Inflammatory macrophage (primary cell): Measurements from ENCODE around the gene MKRN1.
"Not testable (repeated sequence)": the region's sequence is repeated elsewhere in the genome, so short reads cannot be mapped to it uniquely, and the experiment has no call there.

Source experiments
- DNase-seq, 2 donors: peaks; one replicate each; pipeline ENCODE4 v3.0.0-alpha.2; 2020 to 2022

The MKRN1 gene

GRCh38 chr7:140484951-140485499 is 5.7 kb upstream of the MKRN1 start:
- no peak for DNase-seq

GRCh38 chr7:140484479-140484878 is 5.2 kb upstream of the MKRN1 start:
- DNase-seq = no peak

GRCh38 chr7:140479739-140480084 is 407 bp upstream of the MKRN1 start:
- DNase-seq = no peak

GRCh38 chr7:140478246-140479061 is 851 bp downstream of the MKRN1 start:
- peak; percentile 65 to 72 for DNase-seq

GRCh38 chr7:140476698-140477261 is 2.5 kb downstream of the MKRN1 start:
- DNase-seq = no peak

- peak; percentile 37 to 40 for DNase-seq
Measured at GRCh38 chr7:140475747-140476333, 3.5 kb downstream of the MKRN1 start.

- no peak for DNase-seq
Measured at GRCh38 chr7:140463111-140463510, 16.2 kb downstream of the MKRN1 start.

GRCh38 chr7:140458916-140459315 is 20.4 kb downstream of the MKRN1 start:
- no peak for DNase-seq

- DNase-seq = no peak
Measured at GRCh38 chr7:140458201-140458600, 21.1 kb downstream of the MKRN1 start.

GRCh38 chr7:140456551-140457051 is 22.7 kb downstream of the MKRN1 start:
- DNase-seq = no peak

GRCh38 chr7:140455743-140456142 is 23.6 kb downstream of the MKRN1 start:
- DNase-seq = peak; percentile 20 to 35

- DNase-seq = no peak
Measured at GRCh38 chr7:140454657-140455015, 24.7 kb downstream of the MKRN1 start.

- DNase-seq = not testable (repeated sequence)
Measured at GRCh38 chr7:140453785-140454656, 25.3 kb downstream of the MKRN1 start.

GRCh38 chr7:140453273-140453672 is 26.0 kb downstream of the MKRN1 start:
- no peak for DNase-seq

- no peak for DNase-seq
Measured at GRCh38 chr7:140451716-140452115, 27.6 kb downstream of the MKRN1 start.

GRCh38 chr7:140448781-140449480 is 30.4 kb downstream of the MKRN1 start:
- no peak for DNase-seq

- peak in 1 of 2 donors; percentile 22 for DNase-seq
Measured at GRCh38 chr7:140447841-140448240, 31.5 kb downstream of the MKRN1 start.

GRCh38 chr7:140446467-140446866 is 32.8 kb downstream of the MKRN1 start:
- DNase-seq = no peak

GRCh38 chr7:140441519-140441918 is 37.8 kb downstream of the MKRN1 start:
- DNase-seq = no peak

GRCh38 chr7:140440593-140440992 is 38.7 kb downstream of the MKRN1 start:
- DNase-seq = no peak

- no peak for DNase-seq
Measured at GRCh38 chr7:140439359-140439758, 39.9 kb downstream of the MKRN1 start.
